OCI-LY7 (cell line): ENCODE data around the gene TMEM59L. TPM values are rescaled to one million over a fixed set of nuclear protein-coding genes. Genes with fewer than 3 reads are reported as not detected.

Experiments used
- BruUV-seq: library from RNA; stranded (reverse); fragments of 400-500 nt; replicated peaks from 2 replicates; lab custom pipeline; 2021; lab: Mats Ljungman, UMichigan
- CTCF ChIA-PET: fragments of 300-600 bp; sonication (Branson Sonifier 250); formaldehyde crosslinking; loops from one replicate; lab custom pipeline; 2022; ENCODE audit warnings: antibody characterized with exemption; ENCODE audit not compliant: unreplicated experiment; lab: Charles Lee
- POLR2A ChIA-PET: fragments of 300-600 bp; sonication (Branson Sonifier 250); formaldehyde crosslinking; loops from one replicate; lab custom pipeline; 2022; ENCODE audit warnings: antibody characterized with exemption; lab: Charles Lee
- DNase-seq: peaks from one replicate; pipeline ENCODE4 v3.0.0-alpha.2; 2015; ENCODE audit warnings: low spot score
- H2AFZ ChIP-seq: fragments of 200-600 bp; sonication (generic), shearing (Covaris generic); 2 replicates; pipeline ENCODE4 v1.6.1; 2014; ENCODE audit warnings: mild to moderate bottlenecking, antibody characterized with exemption, low read length, moderate library complexity
- H3K27ac ChIP-seq: fragments of 200-600 bp; sonication (generic); 2 replicates; pipeline ENCODE4 v1.5.1; 2014; ENCODE audit warnings: mixed run types, low read depth, mild to moderate bottlenecking, moderate library complexity, low read length, inconsistent platforms; ENCODE audit not compliant: poor library complexity, severe bottlenecking
- H3K36me3 ChIP-seq: fragments of 200-600 bp; sonication (generic); 2 replicates; pipeline ENCODE4 v1.6.1; 2014; ENCODE audit warnings: mild to moderate bottlenecking, antibody characterized with exemption, low read length, moderate library complexity, mixed read lengths; ENCODE audit not compliant: insufficient read depth
- H3K4me1 ChIP-seq: fragments of 200-600 bp; sonication (generic); 2 replicates; pipeline ENCODE4 v1.5.1; 2014; ENCODE audit warnings: mild to moderate bottlenecking, low read length; ENCODE audit not compliant: insufficient read depth, poor library complexity, severe bottlenecking
- H3K4me2 ChIP-seq: fragments of 200-600 bp; sonication (generic); 2 replicates; pipeline ENCODE4 v1.6.1; 2014; ENCODE audit warnings: mild to moderate bottlenecking, low read length
- H3K4me3 ChIP-seq: fragments of 200-600 bp; sonication (generic); 2 replicates; pipeline ENCODE4 v1.5.1; 2014; ENCODE audit warnings: mild to moderate bottlenecking, low read depth, low read length; ENCODE audit not compliant: poor library complexity, severe bottlenecking
- H3K79me2 ChIP-seq: fragments of 200-600 bp; sonication (generic); 2 replicates; pipeline ENCODE4 v1.6.1; 2016; ENCODE audit warnings: low read depth, mild to moderate bottlenecking, low read length, moderate library complexity, mixed read lengths; ENCODE audit not compliant: insufficient read depth
- H3K9me2 ChIP-seq: fragments of 200-600 bp; sonication (generic); 2 replicates; pipeline ENCODE4 v1.6.1; 2016; ENCODE audit warnings: mild to moderate bottlenecking, low read length, mixed read lengths; ENCODE audit not compliant: insufficient read depth
- H3K9me3 ChIP-seq: fragments of 200-600 bp; sonication (generic); 2 replicates; pipeline ENCODE4 v1.6.1; 2014; ENCODE audit warnings: mild to moderate bottlenecking, mixed run types, low read length, mixed read lengths
- H4K20me1 ChIP-seq: fragments of 200-600 bp; sonication (generic); 2 replicates; pipeline ENCODE4 v1.6.1; 2014; ENCODE audit warnings: mild to moderate bottlenecking, antibody characterized with exemption, low read length, moderate library complexity, mixed read lengths; ENCODE audit not compliant: insufficient read depth
- CTCF ChIP-seq: fragments of 200-600 bp; sonication (generic); conservative IDR thresholded peaks from 2 replicates; pipeline ENCODE4 v1.5.1; 2014; ENCODE audit warnings: mild to moderate bottlenecking, antibody characterized with exemption, low read length, moderate library complexity, mixed read lengths
- EZH2phosphoT487 ChIP-seq: fragments of 200-600 bp; sonication (generic); IDR thresholded peaks from 2 replicates; pipeline ENCODE4 v1.6.1; 2018; ENCODE audit warnings: low read depth, borderline replicate concordance, mild to moderate bottlenecking, mixed run types, antibody characterized with exemption, low read length, moderate library complexity, mixed read lengths
- intact Hi-C: fragments of 100-400 bp; cut with micrococcal nuclease; formaldehyde crosslinking; loops from one replicate; pipeline ENCODE4 v1.10.0; 2022; ENCODE audit not compliant: unreplicated experiment
- total RNA-seq, 2 experiments: library from RNA; depleted of rRNA in 1 of 2; stranded (reverse); fragments of >200 nt in 1 of 2; shearing (Covaris generic) in 1 of 2; gene quantifications; 2 replicates each; pipeline ENCODE4 v1.2.3, GENCODE V29; 2014 to 2022

Gene TMEM59L
- total RNA-seq, 2 experiments from 2014 or later = 0.84 to 1.0 TPM

DNA sequence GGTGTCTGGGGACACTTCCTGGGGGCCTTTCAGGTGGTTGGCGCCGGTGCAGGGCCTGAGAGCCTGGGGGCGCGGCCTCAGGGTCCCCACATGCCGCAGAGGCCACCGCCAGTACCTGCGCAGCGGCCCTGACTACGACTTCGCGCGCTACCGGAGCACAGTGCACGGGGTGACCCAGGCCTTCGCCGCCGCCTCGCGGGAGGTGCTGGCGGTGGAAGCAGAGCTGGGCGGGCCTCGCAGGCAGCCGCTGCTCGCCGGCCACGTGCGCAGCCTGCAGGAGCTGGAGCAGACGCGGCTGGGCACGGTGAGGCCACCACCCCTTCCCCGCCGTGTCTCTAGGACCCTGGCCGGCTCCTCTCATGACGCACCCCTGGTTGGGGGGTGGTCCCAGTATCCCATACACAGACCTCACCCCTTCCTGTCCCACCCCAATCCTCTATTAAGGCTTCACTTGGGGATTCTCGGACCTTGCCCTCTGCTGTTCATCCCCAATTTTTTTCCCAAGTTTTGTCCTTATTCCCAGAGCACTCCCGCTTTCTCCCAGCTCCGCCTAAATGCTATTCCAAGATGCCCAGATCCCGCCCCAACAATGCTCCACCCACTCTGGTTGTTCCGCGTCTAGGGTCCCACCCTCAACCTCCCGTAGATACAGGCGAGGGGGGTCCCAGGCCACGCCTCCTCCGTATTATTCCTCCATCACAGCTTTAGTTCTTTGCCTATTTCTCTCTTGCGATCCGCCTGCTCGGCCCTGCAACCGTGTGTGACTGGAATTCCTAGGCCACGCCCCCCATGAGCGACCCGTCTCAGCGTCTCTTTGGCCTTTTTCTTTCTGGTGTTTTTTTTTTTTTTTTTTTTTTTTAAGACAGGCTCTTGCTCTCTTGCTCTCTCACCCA, 23.0 kb upstream of the TMEM59L start:
- Histone ChIP-seq H3K9me2 (no peaks in the 10 kb centered on the region), H3K27ac (peak overlapping the region; percentile 70), H3K9me3 (no peaks in the 10 kb centered on the region), H2AFZ (peak overlapping the region; percentile 80; the same call in 1 of the 2 replicates), H3K4me3 (peak overlapping the region; percentile 68), H3K4me1 (peaks cover 55% of the 10 kb centered on the region), H3K4me2 (peak overlapping the region; percentile 68), H4K20me1 (no peaks in the 10 kb centered on the region), H3K36me3 (peaks cover 17% of the 10 kb centered on the region; the same call in 1 of the 2 replicates), H3K79me2 (peaks cover 10% of the 10 kb centered on the region)
- ChIA-PET POLR2A (interaction anchor here (0.7 to 4.9 kb wide), 7 partner anchors 18 to 726 kb away, joined by 3 to 23 read pairs (median 5); partner anchors contain the start of genes FKBP8, KXD1 and UBA52), CTCF (interaction anchor here (0.6 to 1.1 kb wide), 4 partner anchors 32 to 201 kb away, joined by 3 to 4 read pairs (median 4); no protein-coding TSS in a partner anchor)
- BruUV-seq = no TSS peak
- TF ChIP-seq CTCF (no peak), EZH2phosphoT487 (no peak)
- intact Hi-C loops = loop anchor here (1.0 to 5.0 kb wide), 6 partner anchors 47 to 243 kb away; partner anchors contain the start of genes ELL, FKBP8, KLHL26 and UPF1
- DNase-seq = peak; percentile 80

GRCh38 chr19:18590273-18591272, 22.1 kb upstream of the TMEM59L start:
- DNase-seq = no peak
- peak overlapping the region; percentile 68 for H3K4me3 ChIP-seq
- no peak overlapping the region for H2AFZ ChIP-seq

More at GRCh38 chr19:18590273-18591272, 22.1 kb upstream of the TMEM59L start:
- Histone ChIP-seq H3K27ac (no peak overlapping the region), H3K36me3 (peaks cover 17% of the 10 kb centered on the region; the same call in 1 of the 2 replicates), H3K9me2 (no peaks in the 10 kb centered on the region), H4K20me1 (no peaks in the 10 kb centered on the region), H3K9me3 (no peaks in the 10 kb centered on the region), H3K4me2 (peak overlapping the region; percentile 68), H3K79me2 (peaks cover 10% of the 10 kb centered on the region), H3K4me1 (peaks cover 54% of the 10 kb centered on the region)
- ChIA-PET CTCF (no interaction called here), POLR2A (interaction anchor here (0.7 to 1.0 kb wide), 2 partner anchors 39 to 727 kb away, joined by 4 read pairs; no protein-coding TSS in a partner anchor)
- TF ChIP-seq CTCF (peak; percentile 61), EZH2phosphoT487 (no peak)
- intact Hi-C loops = no loop called here
- TSS peak; percentile 81 for BruUV-seq
